OCI-LY1 (cell line): ENCODE data around the gene DHDH.
"Not testable (repeated sequence)": the region's sequence is repeated elsewhere in the genome, so short reads cannot be mapped to it uniquely, and the experiment has no call there.

ENCODE experiments used
- H2AFZ ChIP-seq: fragments of 200-600 bp; sonication (generic), shearing (Covaris generic); 2 replicates; pipeline ENCODE4 v1.6.0; 2014; ENCODE audit warnings: antibody characterized with exemption, mild to moderate bottlenecking, low read length
- H3F3A ChIP-seq: fragments of 200-600 bp; sonication (generic), shearing (Covaris generic); 2 replicates; pipeline ENCODE4 v1.6.0; 2014; ENCODE audit warnings: mild to moderate bottlenecking, antibody characterized with exemption, low read length, moderate library complexity; ENCODE audit not compliant: insufficient read depth
- H3K27ac ChIP-seq: fragments of 200-600 bp; sonication (generic); 2 replicates; pipeline ENCODE4 v1.5.1; 2014; ENCODE audit warnings: low read length, mixed run types, mild to moderate bottlenecking, low read depth; ENCODE audit not compliant: poor library complexity, severe bottlenecking
- H3K27me3 ChIP-seq: fragments of 200-600 bp; sonication (generic); 2 replicates; pipeline ENCODE4 v1.6.0; 2014; ENCODE audit warnings: antibody characterized with exemption, mild to moderate bottlenecking, low read length, moderate library complexity; ENCODE audit not compliant: insufficient read depth
- H3K36me3 ChIP-seq: fragments of 200-600 bp; sonication (generic); 2 replicates; pipeline ENCODE4 v1.6.1; 2014; ENCODE audit warnings: mild to moderate bottlenecking, antibody characterized with exemption, low read length, moderate library complexity, mixed read lengths; ENCODE audit not compliant: insufficient read depth
- H3K4me1 ChIP-seq: fragments of 200-600 bp; sonication (generic); 2 replicates; pipeline ENCODE4 v1.5.1; 2014; ENCODE audit warnings: mild to moderate bottlenecking, low read length, moderate library complexity; ENCODE audit not compliant: insufficient read depth, severe bottlenecking
- H3K4me2 ChIP-seq: fragments of 200-600 bp; sonication (generic), shearing (Covaris generic); 2 replicates; pipeline ENCODE4 v1.6.1; 2014; ENCODE audit warnings: low read length
- H3K4me3 ChIP-seq: fragments of 200-600 bp; sonication (generic); 2 replicates; pipeline ENCODE4 v1.5.1; 2014; ENCODE audit warnings: low read length, low read depth, mild to moderate bottlenecking, mixed read lengths; ENCODE audit not compliant: poor library complexity, severe bottlenecking
- H3K79me2 ChIP-seq: fragments of 200-600 bp; shearing (Covaris generic); 2 replicates; pipeline ENCODE4 v1.6.1; 2016; ENCODE audit warnings: mixed run types, low read length, mixed read lengths; ENCODE audit not compliant: insufficient read depth
- H3K9ac ChIP-seq: fragments of 200-600 bp; sonication (generic), shearing (Covaris generic); 2 replicates; pipeline ENCODE4 v1.6.1; 2014; ENCODE audit warnings: mild to moderate bottlenecking, low read length, mixed read lengths
- H3K9me2 ChIP-seq: fragments of 200-600 bp; sonication (generic), shearing (Covaris generic); 2 replicates; pipeline ENCODE4 v1.6.1; 2014; ENCODE audit warnings: low read depth, mild to moderate bottlenecking, low read length, mixed read lengths
- H3K9me3 ChIP-seq: fragments of 200-600 bp; shearing (Covaris generic); 2 replicates; pipeline ENCODE4 v1.6.1; 2014; ENCODE audit warnings: low read length, mixed read lengths
- H4K20me1 ChIP-seq: fragments of 200-600 bp; sonication (generic), shearing (Covaris generic); 2 replicates; pipeline ENCODE4 v1.6.0; 2016; ENCODE audit warnings: mild to moderate bottlenecking, low read length; ENCODE audit not compliant: insufficient read depth
- CTCF ChIP-seq: fragments of 200-600 bp; sonication (generic), shearing (Covaris generic); IDR thresholded peaks from 2 replicates; pipeline ENCODE4 v1.5.1; 2017; ENCODE audit warnings: mild to moderate bottlenecking, antibody characterized with exemption, low read length, moderate library complexity, mixed read lengths
- EZH2 ChIP-seq: fragments of 200-600 bp; sonication (generic), shearing (Covaris generic); IDR thresholded peaks from 2 replicates; pipeline ENCODE4 v1.8.0; 2017; ENCODE audit warnings: borderline replicate concordance, mixed run types, mild to moderate bottlenecking, antibody characterized with exemption, low read length, moderate library complexity, mixed read lengths

DHDH gene

GRCh38 chr19:48899781-48900476, 33.6 kb upstream of the DHDH start, which contains the start of gene NUCB1:
Gene NUCB1, plus strand, starts transcription at chr19:48900312. Its CDS starts 485 bp downstream, at chr19:48900797.
- no peaks in the 10 kb centered on the region for H3K9me2 ChIP-seq
- no peaks in the 10 kb centered on the region for H3K27me3 ChIP-seq
- H3K9ac ChIP-seq, result peak within 1 kb of the TSS; percentile 78
- H2AFZ ChIP-seq, result peak within 1 kb of the TSS; percentile 90; the same call in 1 of the 2 replicates
- H3K9me3 ChIP-seq, result no peaks in the 10 kb centered on the region
- no peaks in the 10 kb centered on the region for H4K20me1 ChIP-seq
- peaks cover 3% of the 10 kb centered on the region; the same call in 1 of the 2 replicates for H3K36me3 ChIP-seq
- no peaks in the 10 kb centered on the region for H3F3A ChIP-seq
- peaks cover 5% of the 10 kb centered on the region for H3K4me1 ChIP-seq
- H3K4me3 ChIP-seq, result peak within 1 kb of the TSS; percentile 80
- H3K79me2 ChIP-seq, result no peaks in the 10 kb centered on the region
- TF ChIP-seq EZH2, result no peak
- TF ChIP-seq CTCF, result no peak; the same call in 1 of the 2 replicates
- peak within 1 kb of the TSS; percentile 68 for H3K4me2 ChIP-seq
- peak within 1 kb of the TSS; percentile 1 for H3K27ac ChIP-seq

- H3K4me3 ChIP-seq, result peak overlapping the region; percentile 80
- no peaks in the 10 kb centered on the region for H3F3A ChIP-seq
- no peaks in the 10 kb centered on the region for H4K20me1 ChIP-seq
- H3K9me3 ChIP-seq, result no peaks in the 10 kb centered on the region
- H3K79me2 ChIP-seq, result no peaks in the 10 kb centered on the region
- TF ChIP-seq EZH2 (no peak), CTCF (no peak)
- H2AFZ ChIP-seq, result no peak overlapping the region
- H3K4me1 ChIP-seq, result peaks cover 5% of the 10 kb centered on the region
- peak overlapping the region; percentile 68 for H3K4me2 ChIP-seq
- peaks cover 8% of the 10 kb centered on the region; the same call in 1 of the 2 replicates for H3K36me3 ChIP-seq
- peak overlapping the region; percentile 1 for H3K27ac ChIP-seq
- H3K9ac ChIP-seq, result peak overlapping the region; percentile 78
- H3K9me2 ChIP-seq, result no peaks in the 10 kb centered on the region
- H3K27me3 ChIP-seq, result no peaks in the 10 kb centered on the region
Observed at GRCh38 chr19:48900477-48901406, 32.8 kb upstream of the DHDH start.

GRCh38 chr19:48902291-48902690, 31.2 kb upstream of the DHDH start:
- not testable (repeated sequence) for H3K9me3 ChIP-seq, H3F3A ChIP-seq, H2AFZ ChIP-seq, H3K36me3 ChIP-seq, H3K27ac ChIP-seq, H3K4me3 ChIP-seq, H4K20me1 ChIP-seq, H3K79me2 ChIP-seq, H3K27me3 ChIP-seq, H3K9ac ChIP-seq, H3K4me2 ChIP-seq, H3K4me1 ChIP-seq, H3K9me2 ChIP-seq

GRCh38 chr19:48903788-48904187, 29.7 kb upstream of the DHDH start:
- H3K4me1 ChIP-seq, H3K4me2 ChIP-seq, H3K9me3 ChIP-seq, H3K36me3 ChIP-seq, H4K20me1 ChIP-seq, H3K9ac ChIP-seq, H3K79me2 ChIP-seq, H2AFZ ChIP-seq, H3F3A ChIP-seq, H3K9me2 ChIP-seq, H3K4me3 ChIP-seq, H3K27me3 ChIP-seq, H3K27ac ChIP-seq: not testable (repeated sequence)
